Endometrial microvascular endothelial cells (primary cell): Measurements from ENCODE around the gene CEP112. TPM values are rescaled to one million over a fixed set of nuclear protein-coding genes. Genes with fewer than 3 reads are reported as not detected.
"Not testable (repeated sequence)": the region's sequence is repeated elsewhere in the genome, so short reads cannot be mapped to it uniquely, and the experiment has no call there.

Experiments used
- in situ Hi-C: cut with HindIII; loops from 2 replicates; pipeline ENCODE4 v1.10.0; 2017; ENCODE audit warnings: low sequenced_read_pairs, low pct_unique_long_range_greater_than_20kb; ENCODE audit errors: inconsistent ontology term
- total RNA-seq: library from RNA; depleted of rRNA; stranded (reverse); fragments of >200 nt; gene quantifications from one replicate; pipeline ENCODE4 v1.2.3, GENCODE V29; 2015; ENCODE audit errors: inconsistent ontology term

CEP112 gene
- total RNA-seq, 1 donor from 2014 or later: 3.0 TPM

- in situ Hi-C loops: no loop called here
These were observed 406.8 kb downstream of the CEP112 start for GRCh38 chr17:65785109-65785508.

GRCh38 chr17:65783845-65784334, 408.0 kb downstream of the CEP112 start:
- in situ Hi-C loops: no loop called here

- in situ Hi-C loops: not testable (repeated sequence)
These were observed 409.7 kb downstream of the CEP112 start for GRCh38 chr17:65782104-65782706.

- in situ Hi-C loops: no loop called here
These were observed 411.8 kb downstream of the CEP112 start for GRCh38 chr17:65780111-65780510.

- in situ Hi-C loops: no loop called here
These were observed 415.0 kb downstream of the CEP112 start for GRCh38 chr17:65776890-65777289.

GRCh38 chr17:65774787-65775186, 417.1 kb downstream of the CEP112 start:
- in situ Hi-C loops: no loop called here

GRCh38 chr17:65772989-65773388, 418.9 kb downstream of the CEP112 start:
- in situ Hi-C loops: no loop called here

GRCh38 chr17:65771704-65772103, 420.2 kb downstream of the CEP112 start:
- in situ Hi-C loops: no loop called here

GRCh38 chr17:65763786-65764185, 428.1 kb downstream of the CEP112 start:
- in situ Hi-C loops: no loop called here

GRCh38 chr17:65762973-65763372, 429.0 kb downstream of the CEP112 start:
- in situ Hi-C loops: no loop called here

- in situ Hi-C loops: no loop called here
These were observed 432.4 kb downstream of the CEP112 start for GRCh38 chr17:65759532-65759931.

- in situ Hi-C loops: no loop called here
These were observed 435.2 kb downstream of the CEP112 start for GRCh38 chr17:65756760-65757159.

- in situ Hi-C loops: no loop called here
These were observed 436.1 kb downstream of the CEP112 start for GRCh38 chr17:65755799-65756198.

- in situ Hi-C loops: no loop called here
These were observed 437.3 kb downstream of the CEP112 start for GRCh38 chr17:65754630-65755029.

GRCh38 chr17:65754081-65754480, 437.9 kb downstream of the CEP112 start:
- in situ Hi-C loops: no loop called here

GRCh38 chr17:65753348-65753747, 438.6 kb downstream of the CEP112 start:
- in situ Hi-C loops: no loop called here

- in situ Hi-C loops: no loop called here
These were observed 440.7 kb downstream of the CEP112 start for GRCh38 chr17:65751263-65751662.

GRCh38 chr17:65750631-65751115, 441.3 kb downstream of the CEP112 start:
- in situ Hi-C loops: no loop called here

GRCh38 chr17:65750166-65750565, 441.8 kb downstream of the CEP112 start:
- in situ Hi-C loops: no loop called here

GRCh38 chr17:65749479-65749878, 442.5 kb downstream of the CEP112 start:
- in situ Hi-C loops: no loop called here

- in situ Hi-C loops: no loop called here
These were observed 446.7 kb downstream of the CEP112 start for GRCh38 chr17:65745241-65745640.
